B cell (primary cell): ENCODE measurements around the gene TICAM1. TPM values are rescaled to one million over a fixed set of nuclear protein-coding genes. Genes with fewer than 3 reads are reported as not detected.

Experiments used
- ATAC-seq: fragments of 200-7000 bp; cut with Tn5 transposase; one replicate; pipeline ENCODE4 v1.10.0; 2021; ENCODE audit warnings: low read depth, mild to moderate bottlenecking, moderate number of reproducible peaks, moderate library complexity
- CTCF ChIA-PET: fragments of 350-600 bp; sonication (Branson Sonifier 250); formaldehyde crosslinking; loops from one replicate; lab custom pipeline; 2021; ENCODE audit warnings: antibody characterized with exemption, inconsistent platforms; lab: Charles Lee
- POLR2A ChIA-PET: fragments of 350-600 bp; sonication (Branson Sonifier 250); formaldehyde crosslinking; loops from one replicate; lab custom pipeline; 2021; ENCODE audit warnings: antibody characterized with exemption; lab: Charles Lee
- DNase-seq: peaks from one replicate; pipeline ENCODE4 v3.0.0; 2013
- H2AFZ ChIP-seq: 2 replicates; pipeline ENCODE4 v1.6.1; 2012; ENCODE audit warnings: mild to moderate bottlenecking, low read depth, low read length; ENCODE audit not compliant: insufficient read depth, poor library complexity, severe bottlenecking
- H3K27ac ChIP-seq, 2 donors: 1 replicate in 1 of 2; 2 replicates in 1 of 2; pipeline ENCODE4 v1.5.1; 2012 to 2013; ENCODE audit warnings: low read length in 2 of 2, mild to moderate bottlenecking in 2 of 2, moderate library complexity in 1 of 2
- H3K27me3 ChIP-seq, 4 experiments: fragments of 200-600 bp in 1 of 4; sonication (generic) in 1 of 4; replicated peaks in 1 of 4; 1 replicate in 2 of 4; 2 replicates in 2 of 4; pipeline versions ENCODE4 v1.6.1 to v1.7.0; 2013 to 2016; ENCODE audit warnings: low read length in 3 of 4, mild to moderate bottlenecking in 2 of 4, mixed read lengths in 1 of 4, moderate library complexity in 1 of 4; ENCODE audit not compliant: insufficient read depth in 4 of 4, control insufficient read depth in 3 of 4; ENCODE audit errors: control extremely low read depth in 1 of 4
- H3K36me3 ChIP-seq, 2 experiments: replicated peaks in 1 of 2; 1 replicate in 1 of 2; 2 replicates in 1 of 2; pipeline versions ENCODE4 v1.6.1 to v1.7.1; 2013; ENCODE audit warnings: low read length in 1 of 2; ENCODE audit not compliant: insufficient read depth in 2 of 2, control insufficient read depth in 1 of 2; ENCODE audit errors: control extremely low read depth in 1 of 2, extremely low read depth in 1 of 2
- H3K4me1 ChIP-seq, 2 donors: fragments of 200-600 bp in 1 of 2; sonication (generic) in 1 of 2; 1 replicate in 1 of 2; 2 replicates in 1 of 2; pipeline versions ENCODE4 v1.5.1 to v1.6.1; 2013 to 2017; ENCODE audit warnings: low read length in 2 of 2; ENCODE audit not compliant: control insufficient read depth in 2 of 2, insufficient read depth in 2 of 2
- H3K4me2 ChIP-seq: replicated peaks from 2 replicates; pipeline ENCODE3; 2012; ENCODE audit warnings: mild to moderate bottlenecking, low read depth, low read length; ENCODE audit not compliant: poor library complexity, severe bottlenecking
- H3K4me3 ChIP-seq, 5 experiments: fragments of 200-600 bp in 1 of 5; sonication (generic) in 1 of 5; 1 replicate in 3 of 5; 2 replicates in 2 of 5; pipeline versions ENCODE4 v1.5.1 to v1.7.0; 2011 to 2016; ENCODE audit warnings: low read length in 4 of 5, mild to moderate bottlenecking in 4 of 5, low read depth in 2 of 5, control low read depth in 1 of 5, moderate library complexity in 1 of 5; ENCODE audit not compliant: insufficient read depth in 1 of 5; ENCODE audit errors: control extremely low read depth in 1 of 5, extremely low read depth in 1 of 5
- H3K79me2 ChIP-seq: fragments of 200-600 bp; sonication (generic); one replicate; pipeline ENCODE4 v1.6.0; 2016; ENCODE audit warnings: low read length; ENCODE audit not compliant: control insufficient read depth, insufficient read depth
- H3K9ac ChIP-seq: fragments of 200-600 bp; sonication (generic); 2 replicates; pipeline ENCODE4 v1.6.1; 2017; ENCODE audit warnings: mild to moderate bottlenecking, low read length, moderate library complexity
- H3K9me3 ChIP-seq, 3 donors: one replicate each; pipeline versions ENCODE4 v1.6.1 to v1.7.1; 2013; ENCODE audit warnings: low read length in 2 of 3; ENCODE audit not compliant: control insufficient read depth in 2 of 3, insufficient read depth in 1 of 3; ENCODE audit errors: control extremely low read depth in 1 of 3
- H4K20me1 ChIP-seq: 2 replicates; pipeline ENCODE4 v1.6.0; 2012; ENCODE audit warnings: mild to moderate bottlenecking, low read length; ENCODE audit not compliant: insufficient read depth, control insufficient read depth, poor library complexity, severe bottlenecking
- H3K27ac Mint-ChIP-seq: one replicate; pipeline ENCODE4 v1.8.0; 2021; ENCODE audit warnings: mixed read lengths
- H3K27me3 Mint-ChIP-seq: one replicate; pipeline ENCODE4 v1.8.0; 2021; ENCODE audit warnings: mixed read lengths
- H3K4me1 Mint-ChIP-seq: one replicate; pipeline ENCODE4 v1.8.0; 2021; ENCODE audit warnings: mixed read lengths
- H3K4me3 Mint-ChIP-seq: one replicate; pipeline ENCODE4 v1.8.0; 2021; ENCODE audit warnings: mixed read lengths
- H3K9me3 Mint-ChIP-seq: one replicate; pipeline ENCODE4 v1.8.0; 2022; ENCODE audit warnings: mixed read lengths; ENCODE audit not compliant: insufficient read depth
- CTCF ChIP-seq: fragments of 200-600 bp; IDR thresholded peaks from one replicate; pipeline ENCODE4 v1.8.0; 2022; ENCODE audit warnings: antibody characterized with exemption, mild to moderate bottlenecking
- EZH2 ChIP-seq: IDR thresholded peaks from 2 replicates; pipeline ENCODE4 v1.6.1; 2012; ENCODE audit warnings: borderline replicate concordance, low read depth, mild to moderate bottlenecking, moderate library complexity, low read length; ENCODE audit not compliant: insufficient read depth, poor library complexity, severe bottlenecking
- WGBS: methylation state at CpG from one replicate; pipeline ENCODE4 v1.1.5; 2013; ENCODE audit warnings: missing lambda C conversion rate; ENCODE audit not compliant: insufficient coverage; 5-methylcytosine and 5-hydroxymethylcytosine counted together
- intact Hi-C: fragments of 100-400 bp; cut with micrococcal nuclease; formaldehyde crosslinking; loops from one replicate; pipeline ENCODE4 v1.10.0; 2022
- polyA plus RNA-seq: library from polyadenylated mRNA; depleted of rRNA; stranded (reverse); fragments of >200 nt; gene quantifications from 2 replicates; pipeline ENCODE4 v1.2.3, GENCODE V29; 2012
- total RNA-seq, 2 donors: library from RNA; stranded (reverse); fragments of 120-200 nt in 1 of 2; gene quantifications; 1 replicate in 1 of 2; 2 replicates in 1 of 2; pipeline versions ENCODE4 v1.2.3 to v1.2.4, GENCODE V29; 2013 to 2022

The TICAM1 gene
- total and polyA plus RNA-seq, 2 donors (not counting 1 experiment from before 2014, with no cell fraction given), result 12.7 to 19.7 TPM

- POLR2A ChIA-PET, result interaction anchor here (0.6 to 0.8 kb wide), 10 partner anchors 11 to 521 kb away, joined by 3 to 11 read pairs (median 6); no protein-coding TSS in a partner anchor
- Mint-ChIP-seq H3K27me3 (no peaks in the 10 kb centered on the region), H3K4me3 (peak overlapping the region; percentile 93), H3K9me3 (no peaks in the 10 kb centered on the region), H3K4me1 (peaks cover 30% of the 10 kb centered on the region), H3K27ac (peak overlapping the region; percentile 56)
- H3K4me1 ChIP-seq, result peaks cover 17 to 41% of the 10 kb centered on the region in 2 donors
- H3K4me2 ChIP-seq, result peak overlapping the region; percentile 80
- H3K9me3 ChIP-seq, result no peaks in the 10 kb centered on the region
- no peak for TF ChIP-seq EZH2
- TF ChIP-seq CTCF, result peak; percentile 21
- peaks cover 30% of the 10 kb centered on the region for H4K20me1 ChIP-seq
- CTCF ChIA-PET, result interaction anchor here (0.7 to 11.1 kb wide), 13 partner anchors 9 to 202 kb away, joined by 3 to 135 read pairs (median 4); partner anchors contain the start of gene FEM1A
- ATAC-seq (peak; percentile 64), DNase-seq (peak; percentile 84)
- peak overlapping the region in 3 of 5 experiments; percentile 27 to 45 (median 34) for H3K4me3 ChIP-seq
- WGBS, result 21% methylated on average over 8 of the region's 16 CpGs
- intact Hi-C loops, result loop anchor here (1.0 kb wide), 2 partner anchors 14 to 18 kb away; no protein-coding TSS in a partner anchor
- H3K9ac ChIP-seq, result peak overlapping the region; percentile 30
- H3K27ac ChIP-seq, result peak overlapping the region; percentile 55 to 80
- no peaks in the 10 kb centered on the region for H3K27me3 ChIP-seq
- peak overlapping the region; percentile 58 for H2AFZ ChIP-seq
- peaks cover 68% of the 10 kb centered on the region for H3K79me2 ChIP-seq
- H3K36me3 ChIP-seq, result no peaks in the 10 kb centered on the region
Measured at GRCh38 chr19:4829001-4829712, 2.4 kb downstream of the TICAM1 start.

DNA sequence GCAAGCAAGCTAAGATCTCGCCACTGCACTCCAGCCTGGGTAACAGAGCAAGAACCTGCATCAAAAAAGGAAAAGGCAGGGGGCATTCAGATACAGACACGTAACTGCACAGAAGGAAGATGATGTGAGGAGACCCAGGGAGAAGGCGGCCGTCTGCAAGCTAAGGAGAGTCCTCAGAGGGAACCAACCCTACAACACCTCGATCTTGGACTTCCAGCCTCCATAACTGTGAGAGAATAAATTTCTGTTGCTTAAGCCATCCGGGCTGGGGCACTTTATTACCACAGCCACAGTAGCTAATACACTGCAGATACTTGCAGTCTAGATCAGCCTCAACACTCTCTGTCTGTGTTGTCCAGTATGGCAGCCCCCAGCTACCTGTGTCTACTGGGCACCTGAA lies 7.9 kb downstream of the TICAM1 start:
- peaks cover 0 to 9% of the 10 kb centered on the region in 2 donors for H3K4me1 ChIP-seq
- no peaks in the 10 kb centered on the region for H3K9me3 ChIP-seq
- H3K9ac ChIP-seq, result no peak overlapping the region
- no peaks in the 10 kb centered on the region for H3K27me3 Mint-ChIP-seq
- no peak overlapping the region for H3K4me2 ChIP-seq
- DNase-seq (no peak), ATAC-seq (no peak)
- intact Hi-C loops, result no loop called here
- peaks cover 0 to 11% of the 10 kb centered on the region in 2 experiments for H3K36me3 ChIP-seq
- no peaks in the 10 kb centered on the region for H3K9me3 Mint-ChIP-seq
- ChIA-PET POLR2A (no interaction called here), CTCF (interaction anchor here (0.7 to 11.1 kb wide), 11 partner anchors 11 to 207 kb away, joined by 3 to 135 read pairs (median 4); no protein-coding TSS in a partner anchor)
- H4K20me1 ChIP-seq, result peaks cover 43% of the 10 kb centered on the region
- peaks cover 76% of the 10 kb centered on the region for H3K79me2 ChIP-seq
- WGBS, result no CpG with 5 or more reads among the region's 6 CpGs
- H3K27me3 ChIP-seq, result no peaks in the 10 kb centered on the region
- no peak overlapping the region for H3K4me3 Mint-ChIP-seq
- TF ChIP-seq EZH2 (no peak), CTCF (no peak)
- no peak overlapping the region for H3K27ac Mint-ChIP-seq
- no peak overlapping the region for H3K4me3 ChIP-seq
- no peak overlapping the region for H3K27ac ChIP-seq
- peaks cover 10% of the 10 kb centered on the region for H3K4me1 Mint-ChIP-seq
- H2AFZ ChIP-seq, result no peak overlapping the region
